GM19468 (cell line): ENCODE results near the gene ALOX15B.
A peak's percentile ranks its signal among the peaks of the same experiment; 100 is the strongest.

Source experiments
- ATAC-seq: cut with Tn5 transposase; IDR thresholded peaks from one replicate; pipeline ENCODE4 v1.9.1; 2021; ENCODE audit warnings: mild to moderate bottlenecking, moderate library complexity, moderate number of reproducible peaks; ENCODE audit not compliant: unreplicated experiment; ENCODE audit errors: extremely low read depth

Gene ALOX15B

DNA sequence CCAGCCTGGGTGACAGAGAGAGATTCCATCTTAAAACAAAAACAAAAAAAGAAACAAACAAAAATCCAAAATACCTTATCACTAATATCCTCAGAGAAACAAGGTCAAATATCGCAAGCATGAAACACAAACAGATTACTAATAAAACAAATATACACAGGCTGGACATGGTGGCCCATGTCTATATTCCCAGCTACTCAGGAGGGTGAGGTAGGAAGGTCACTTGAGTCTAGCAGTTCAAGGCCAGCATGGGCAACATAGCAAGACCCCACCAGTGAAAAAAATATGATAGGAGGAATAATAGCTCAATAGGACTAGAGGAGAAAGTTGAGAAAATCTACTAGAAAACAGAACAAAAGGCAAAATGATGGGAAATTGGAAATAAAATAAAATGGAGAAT, 6.9 kb upstream of the ALOX15B start:
- no peak for ATAC-seq

DNA sequence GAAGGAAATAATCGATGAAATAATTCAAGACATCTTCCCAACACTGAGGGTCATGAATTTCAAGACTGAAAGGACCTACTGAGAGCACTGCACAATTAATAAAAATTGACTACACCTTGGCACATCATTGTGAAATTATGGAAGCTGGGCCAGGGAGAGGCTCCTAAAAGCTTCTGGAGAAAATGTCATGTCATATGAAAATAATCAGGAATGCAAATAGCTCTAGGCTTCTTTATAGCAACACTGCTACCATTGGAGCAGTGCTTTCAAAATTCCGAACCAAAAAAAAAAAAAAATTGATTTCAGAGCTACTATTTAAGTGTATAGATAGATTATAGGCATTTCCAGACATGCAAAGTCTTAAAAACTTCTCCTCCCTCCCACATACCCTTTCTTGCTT, 6.4 kb upstream of the ALOX15B start:
- no peak for ATAC-seq

DNA sequence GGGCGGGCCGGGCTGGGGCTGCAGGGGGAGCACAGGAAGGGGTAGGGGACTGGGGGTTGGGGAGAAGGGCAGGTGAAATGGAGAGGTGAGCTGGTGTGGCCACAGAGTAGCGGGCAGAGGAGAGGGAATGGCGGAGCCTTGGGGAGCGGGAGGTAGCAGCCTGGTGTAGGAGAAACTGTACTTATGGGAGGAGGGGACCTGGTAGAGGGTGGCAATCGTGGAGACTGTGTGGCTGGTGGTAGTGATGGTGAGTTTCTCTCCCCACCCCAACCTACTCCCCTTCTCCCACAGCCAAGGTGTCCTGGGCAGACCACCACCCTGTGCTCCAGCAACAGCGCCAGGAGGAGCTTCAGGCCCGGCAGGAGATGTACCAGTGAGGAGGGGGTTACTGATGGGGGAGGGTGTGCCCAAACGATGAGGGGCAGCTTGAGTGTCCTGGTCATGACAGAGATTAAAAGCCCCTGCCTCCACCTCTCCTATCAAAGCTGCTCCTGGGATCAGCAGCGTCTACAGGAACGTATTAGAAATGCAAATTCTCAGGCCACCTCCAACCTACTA, 831 bp downstream of the ALOX15B start:
- ATAC-seq, result no peak

DNA sequence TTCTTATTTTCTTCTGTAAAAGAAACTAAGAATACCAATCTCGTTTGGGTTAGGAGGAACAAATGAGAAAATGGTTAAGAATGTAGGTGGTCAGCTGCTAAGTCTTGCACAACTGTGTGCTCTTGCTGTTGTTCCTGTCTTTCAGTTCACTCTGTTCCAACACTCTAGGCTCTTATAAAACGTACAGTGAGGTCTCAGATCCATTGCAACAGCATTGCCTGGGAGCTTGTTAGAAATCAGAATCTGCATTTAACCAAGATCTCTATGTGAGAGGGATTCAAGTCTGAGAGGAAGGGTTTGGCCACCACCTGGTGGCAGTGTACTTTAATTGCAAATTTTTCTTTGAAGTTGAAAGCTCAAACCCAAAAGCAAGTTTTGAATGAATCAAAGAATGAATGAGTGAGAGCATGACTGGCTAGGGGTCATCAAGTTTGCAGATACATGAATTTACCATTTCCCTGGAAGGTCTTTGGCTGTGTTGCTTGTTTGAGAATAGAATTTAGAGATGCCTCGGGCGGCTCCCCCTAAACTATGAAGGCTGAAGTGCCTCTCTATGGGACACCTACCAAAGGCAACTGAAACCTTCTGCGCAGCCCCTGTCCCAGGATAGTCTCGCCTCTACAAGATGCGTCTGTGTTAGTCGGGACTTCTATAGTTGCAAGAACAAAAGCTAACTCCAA, 2.5 kb downstream of the ALOX15B start:
- no peak for ATAC-seq

DNA sequence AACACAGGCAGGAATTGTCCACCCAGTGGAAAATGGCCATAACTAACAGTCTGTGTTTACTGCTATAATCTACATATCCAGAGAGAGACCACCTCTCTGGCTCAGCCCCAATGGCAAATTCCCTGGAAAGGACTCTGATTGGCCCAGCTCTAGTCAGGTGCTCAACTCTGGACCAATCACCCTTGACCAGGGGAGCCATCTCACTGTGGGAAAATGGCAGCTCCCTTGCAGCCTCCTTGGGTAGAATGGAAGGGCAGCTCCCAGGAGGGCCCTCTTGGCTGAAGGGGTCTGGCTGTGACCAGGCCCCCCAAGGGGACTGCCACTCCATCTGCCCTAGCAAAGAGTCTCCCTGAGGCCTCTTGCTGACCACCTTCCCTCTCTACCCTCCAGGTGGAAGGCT, 3.1 kb downstream of the ALOX15B start:
- ATAC-seq, result no peak

DNA sequence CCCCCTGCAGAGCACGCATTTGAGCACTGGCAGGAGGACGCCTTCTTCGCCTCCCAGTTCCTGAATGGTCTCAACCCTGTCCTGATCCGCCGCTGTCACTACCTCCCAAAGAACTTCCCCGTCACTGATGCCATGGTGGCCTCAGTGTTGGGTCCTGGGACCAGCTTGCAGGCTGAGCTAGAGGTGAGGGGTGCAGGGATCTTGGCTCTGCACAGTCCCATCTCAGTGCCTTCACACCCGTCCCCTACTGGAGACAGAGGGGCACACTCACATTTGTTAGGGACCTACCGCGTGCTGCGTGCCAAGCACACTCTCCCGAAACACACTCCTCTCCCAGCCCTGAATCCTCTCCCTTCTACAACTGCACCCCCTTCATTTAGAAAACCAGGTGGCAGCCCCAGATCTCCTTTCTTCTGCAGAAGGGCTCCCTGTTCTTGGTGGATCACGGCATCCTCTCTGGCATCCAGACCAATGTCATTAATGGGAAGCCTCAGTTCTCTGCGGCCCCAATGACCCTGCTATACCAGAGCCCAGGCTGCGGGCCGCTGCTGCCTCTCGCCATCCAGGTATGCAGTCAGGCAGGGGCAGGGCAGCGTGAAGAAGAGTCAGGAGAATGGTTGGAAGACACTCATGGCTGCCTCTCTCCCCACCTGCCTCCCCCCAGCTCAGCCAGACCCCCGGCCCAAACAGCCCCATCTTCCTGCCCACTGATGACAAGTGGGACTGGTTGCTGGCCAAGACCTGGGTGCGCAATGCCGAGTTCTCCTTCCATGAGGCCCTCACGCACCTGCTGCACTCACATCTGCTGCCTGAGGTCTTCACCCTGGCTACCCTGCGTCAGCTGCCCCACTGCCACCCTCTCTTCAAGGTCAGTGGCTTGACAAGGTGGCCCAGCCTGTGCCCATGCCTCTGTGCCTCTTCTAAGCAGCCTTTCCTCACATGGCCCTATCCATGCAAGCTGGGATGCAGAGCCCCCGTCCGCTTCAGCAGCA, 6.3 kb downstream of the ALOX15B start:
- ATAC-seq, result no peak

DNA sequence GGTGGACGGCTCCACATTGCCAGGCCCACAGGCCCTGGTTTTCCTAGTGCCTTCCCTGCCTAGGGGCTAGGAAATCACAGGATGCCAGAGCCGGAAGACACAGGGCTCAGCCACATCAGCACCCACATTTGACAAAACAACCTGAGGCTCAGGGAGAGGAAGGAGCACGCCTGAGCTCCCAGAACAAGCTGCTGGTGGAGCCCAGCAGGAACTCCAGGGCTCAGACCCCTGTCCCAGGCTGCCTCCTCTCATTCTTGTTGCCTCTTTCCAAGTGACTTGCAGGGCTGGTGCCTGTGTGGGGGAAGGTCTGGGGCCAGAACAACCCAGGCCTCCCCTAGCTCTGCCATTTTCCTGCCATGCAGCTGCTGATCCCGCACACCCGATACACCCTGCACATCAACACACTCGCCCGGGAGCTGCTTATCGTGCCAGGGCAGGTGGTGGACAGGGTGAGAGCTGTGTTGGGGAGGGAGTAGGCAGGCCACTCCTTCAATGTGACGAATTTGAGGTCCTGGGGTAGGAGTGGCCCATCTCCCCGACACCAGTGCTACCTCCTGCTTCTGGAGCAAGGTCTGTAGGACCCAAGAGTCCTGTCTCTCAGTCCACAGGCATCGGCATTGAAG, 7.6 kb downstream of the ALOX15B start:
- no peak for ATAC-seq

DNA sequence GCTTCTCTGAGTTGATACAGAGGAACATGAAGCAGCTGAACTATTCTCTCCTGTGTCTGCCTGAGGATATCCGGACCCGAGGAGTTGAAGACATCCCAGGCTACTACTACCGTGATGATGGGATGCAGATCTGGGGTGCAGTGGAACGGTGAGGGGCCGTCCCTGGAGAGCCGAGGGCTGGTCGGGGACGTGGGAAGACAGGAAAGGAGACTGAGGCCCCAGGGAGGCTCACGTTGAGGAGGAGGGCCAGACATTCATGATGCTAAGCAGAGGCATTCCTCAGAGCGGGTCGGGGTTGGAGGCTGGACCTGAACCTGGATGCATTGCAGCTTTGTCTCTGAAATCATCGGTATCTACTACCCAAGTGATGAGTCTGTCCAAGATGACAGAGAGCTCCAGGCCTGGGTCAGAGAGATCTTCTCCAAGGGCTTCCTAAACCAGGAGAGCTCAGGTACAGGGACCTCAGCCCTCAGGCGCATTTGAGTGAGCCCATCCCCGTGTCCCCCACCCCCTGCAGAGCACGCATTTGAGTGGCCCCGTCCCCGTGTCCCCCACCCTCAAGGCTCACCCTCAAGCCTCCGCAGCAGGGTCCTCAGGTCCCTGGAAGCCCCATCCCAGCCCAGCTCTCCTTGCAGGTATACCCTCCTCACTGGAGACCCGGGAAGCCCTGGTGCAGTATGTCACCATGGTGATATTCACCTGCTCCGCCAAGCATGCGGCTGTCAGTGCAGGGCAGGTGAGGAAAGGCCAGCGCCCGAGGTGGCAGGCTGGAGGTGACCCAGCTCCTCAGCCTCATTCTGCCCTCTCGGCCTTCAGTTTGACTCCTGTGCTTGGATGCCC, 8.3 kb downstream of the ALOX15B start:
- no peak for ATAC-seq

DNA sequence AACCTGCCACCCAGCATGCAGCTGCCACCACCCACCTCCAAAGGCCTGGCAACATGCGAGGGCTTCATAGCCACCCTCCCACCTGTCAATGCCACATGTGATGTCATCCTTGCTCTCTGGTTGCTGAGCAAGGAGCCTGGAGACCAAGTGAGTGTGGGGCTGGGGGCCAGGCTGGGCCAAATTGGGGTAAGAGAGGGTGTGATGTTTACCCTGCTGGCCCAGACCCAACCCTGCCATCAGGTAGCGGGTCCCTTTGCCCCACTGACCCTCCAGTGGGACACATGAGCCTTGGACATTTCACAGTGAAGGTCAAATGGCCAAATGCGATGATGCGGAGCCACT, 8.9 kb downstream of the ALOX15B start:
- ATAC-seq, result no peak

DNA sequence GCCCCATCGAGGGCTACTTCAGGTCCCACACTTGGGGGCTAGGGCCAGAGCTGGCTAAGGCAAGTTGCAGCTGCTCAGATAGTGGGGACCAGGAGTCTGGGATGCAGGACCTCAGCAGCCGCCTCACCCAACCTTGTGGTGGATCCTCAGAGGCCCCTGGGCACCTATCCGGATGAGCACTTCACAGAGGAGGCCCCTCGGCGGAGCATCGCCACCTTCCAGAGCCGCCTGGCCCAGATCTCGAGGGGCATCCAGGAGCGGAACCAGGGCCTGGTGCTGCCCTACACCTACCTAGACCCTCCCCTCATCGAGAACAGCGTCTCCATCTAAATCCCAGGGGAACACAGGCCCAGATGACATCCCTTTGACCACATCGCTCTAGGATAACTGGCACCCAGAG, 9.4 kb downstream of the ALOX15B start:
- no peak for ATAC-seq

DNA sequence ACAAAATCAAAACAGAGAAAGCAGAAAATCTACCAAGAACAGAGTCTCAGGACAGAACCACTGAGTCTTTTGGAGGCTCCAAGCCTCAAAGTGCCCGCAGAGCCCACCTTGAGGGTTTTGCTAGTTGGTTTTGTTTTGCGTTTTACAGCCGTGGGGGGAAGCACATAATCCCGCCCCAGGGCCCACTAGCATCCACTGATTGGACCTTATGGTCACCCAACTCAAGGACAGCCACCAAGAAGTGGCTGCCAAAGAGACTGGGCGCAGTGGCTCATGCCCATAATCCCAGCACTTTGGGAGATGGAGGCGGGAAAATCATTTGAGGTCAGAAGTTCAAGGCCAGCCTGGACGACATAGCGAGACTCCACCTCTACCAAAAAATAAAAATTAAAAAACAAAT, 9.9 kb downstream of the ALOX15B start:
- no peak for ATAC-seq

DNA sequence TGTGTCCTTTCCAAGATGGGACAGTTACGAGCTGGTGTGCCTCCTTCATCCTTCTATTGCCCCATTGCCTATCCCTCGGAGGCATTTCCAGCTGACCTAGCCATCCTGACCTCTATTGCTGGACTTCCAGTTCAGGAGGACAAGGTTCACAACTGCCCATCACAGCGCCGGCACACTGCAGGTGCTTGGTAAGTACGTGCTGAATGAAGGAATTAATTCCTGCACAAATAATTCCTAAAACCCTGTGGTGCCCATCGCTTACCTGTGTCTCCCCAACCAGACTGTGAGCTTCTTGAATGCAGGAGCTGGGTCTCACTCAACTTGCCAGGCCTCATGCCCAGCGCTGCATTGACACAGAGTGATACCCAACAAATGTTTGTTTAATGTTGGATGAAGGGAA, 13.0 kb downstream of the ALOX15B start:
- ATAC-seq, result no peak

DNA sequence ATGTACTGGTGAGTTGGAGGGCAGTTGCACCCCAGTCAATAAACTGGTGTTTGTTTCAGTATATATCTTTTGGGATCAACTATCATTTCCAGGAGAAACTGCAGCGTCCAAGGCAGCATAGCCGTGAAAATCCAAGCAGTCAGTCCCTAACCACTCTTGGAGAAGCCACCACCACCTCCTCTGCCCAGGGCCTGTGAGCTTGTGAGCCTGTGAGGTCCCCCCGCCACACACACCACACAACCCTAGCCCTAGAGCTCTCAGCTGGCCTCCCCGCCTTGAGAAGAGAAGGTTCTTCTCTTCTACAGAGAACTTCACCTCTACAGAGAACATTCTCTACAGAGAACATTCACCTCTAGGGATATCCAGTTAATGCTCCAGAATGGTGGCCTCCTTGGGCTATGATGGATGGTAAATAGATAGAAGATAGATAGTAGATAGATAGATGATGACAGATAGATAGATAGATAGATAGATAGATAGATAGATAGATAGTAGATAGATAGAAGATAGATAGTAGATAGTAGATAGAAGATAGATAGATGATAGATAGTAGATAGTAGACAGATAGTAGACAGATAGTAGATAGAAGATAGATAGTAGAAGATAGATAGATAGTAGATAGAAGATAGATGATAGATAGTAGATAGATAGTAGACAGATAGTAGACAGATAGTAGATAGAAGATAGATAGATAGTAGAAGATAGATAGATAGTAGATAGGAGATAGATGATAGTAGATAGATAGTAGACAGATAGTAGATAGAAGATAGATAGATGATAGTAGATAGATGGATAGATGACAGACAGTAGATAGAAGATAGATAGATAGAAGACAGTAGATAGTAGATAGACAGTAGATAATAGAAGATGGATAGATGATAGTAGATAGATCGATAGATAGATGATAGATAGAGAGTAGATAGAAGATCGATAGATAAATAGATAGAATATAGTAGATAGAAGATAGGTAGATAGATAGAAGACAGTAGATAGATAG, 13.7 kb downstream of the ALOX15B start:
- ATAC-seq, result no peak

DNA sequence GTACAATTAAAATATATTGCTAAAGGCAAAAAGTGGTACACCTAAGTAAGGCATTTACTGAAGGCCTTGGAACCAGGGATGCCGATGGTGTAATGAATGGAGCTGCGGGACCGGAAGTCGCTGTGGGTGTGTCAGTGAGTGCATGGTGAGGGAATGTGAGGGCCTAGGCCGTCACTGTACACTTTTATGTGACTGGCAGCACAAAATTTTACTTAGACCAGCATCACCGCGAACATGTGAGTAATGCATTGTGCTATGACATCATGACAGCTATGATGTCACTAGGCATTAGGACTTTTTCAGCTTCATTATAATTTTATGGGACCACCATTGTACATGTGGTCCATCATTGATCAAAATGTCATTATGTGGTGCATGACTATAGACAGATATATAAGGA, 14.7 kb downstream of the ALOX15B start:
- ATAC-seq, result no peak

DNA sequence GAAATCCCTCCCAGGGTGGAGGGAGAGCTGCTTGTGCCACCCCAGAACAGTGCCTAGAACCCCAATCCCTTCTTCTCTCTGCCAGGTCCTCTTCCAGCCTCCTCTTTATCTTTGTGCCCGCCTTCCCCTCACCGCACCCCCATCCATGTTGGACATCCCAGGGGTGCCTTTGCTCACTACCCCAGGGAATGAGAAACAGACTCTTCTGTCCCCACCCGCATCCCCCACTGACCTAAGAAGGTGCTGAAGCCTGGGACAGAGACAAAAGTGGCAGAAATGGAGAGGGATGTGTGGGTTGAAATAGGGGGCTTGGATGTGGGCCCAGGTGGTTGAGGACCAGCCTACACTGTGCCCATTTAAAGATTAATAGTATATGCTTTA, 17.0 kb downstream of the ALOX15B start:
- no peak for ATAC-seq

DNA sequence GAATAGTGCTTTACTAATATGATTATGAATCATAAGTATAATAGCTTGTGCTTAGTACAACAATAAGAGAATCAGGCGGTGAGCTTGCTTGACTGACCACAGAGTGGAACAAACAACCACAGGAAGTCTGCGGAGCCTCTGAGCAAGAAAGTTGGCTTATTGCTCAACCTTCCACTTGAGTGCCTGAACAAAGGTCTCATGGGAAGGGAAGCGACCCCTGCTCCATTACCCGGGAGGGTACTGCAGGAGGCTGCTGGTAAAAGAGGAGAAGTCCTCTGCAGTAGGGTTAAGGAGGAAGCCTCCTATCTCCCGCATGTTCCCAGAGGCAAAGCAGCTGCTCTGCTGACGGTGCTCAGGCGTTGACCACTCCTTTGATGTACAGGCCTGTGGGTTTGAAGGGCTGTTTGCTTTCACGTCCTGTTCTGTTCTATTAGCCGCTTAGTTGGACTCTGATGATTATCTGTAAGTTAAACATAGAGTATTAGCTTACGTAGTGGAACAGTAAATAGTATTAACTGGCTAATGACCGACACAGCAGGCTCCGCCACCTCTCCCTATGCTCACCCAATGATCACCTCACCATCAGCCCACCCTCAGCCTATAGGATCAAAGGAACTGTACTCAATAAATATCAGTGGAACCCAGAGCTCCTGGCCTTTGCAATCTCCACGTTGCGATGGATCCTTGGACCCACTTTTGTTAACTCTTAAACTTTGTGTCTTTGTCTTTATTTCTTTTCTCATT, 17.5 kb downstream of the ALOX15B start:
- peak; percentile 50 for ATAC-seq

DNA sequence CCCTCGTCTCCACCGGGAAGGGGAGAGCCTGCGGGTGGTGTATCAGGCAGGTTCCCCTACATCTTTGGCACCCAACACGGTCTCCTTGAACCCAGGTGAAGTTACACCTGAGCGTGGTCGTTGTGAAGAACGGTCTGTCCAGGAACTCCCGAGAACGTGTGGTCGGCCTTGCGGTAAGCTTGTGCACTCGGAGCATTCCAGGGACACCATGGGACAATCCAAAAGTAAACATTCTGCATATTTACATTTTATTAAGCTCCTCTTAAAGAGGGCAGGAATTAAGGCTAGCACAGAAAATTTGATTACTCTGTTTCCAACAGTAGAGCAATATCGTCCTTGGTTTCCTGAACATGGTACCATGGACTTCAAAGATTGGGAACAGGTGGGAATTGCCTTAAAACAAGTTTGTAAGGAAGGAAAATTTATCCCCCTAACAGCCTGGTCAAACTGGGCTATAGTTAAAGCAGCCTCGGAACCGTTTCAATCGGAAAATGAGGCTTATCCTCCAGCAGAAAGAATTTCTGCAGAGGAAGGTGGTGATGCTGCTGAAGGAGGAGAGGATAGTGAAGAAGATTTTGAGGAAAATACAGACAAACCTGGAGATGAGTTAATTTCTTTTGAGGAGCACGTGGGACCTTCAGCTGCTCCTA, 18.2 kb downstream of the ALOX15B start:
- no peak for ATAC-seq

DNA sequence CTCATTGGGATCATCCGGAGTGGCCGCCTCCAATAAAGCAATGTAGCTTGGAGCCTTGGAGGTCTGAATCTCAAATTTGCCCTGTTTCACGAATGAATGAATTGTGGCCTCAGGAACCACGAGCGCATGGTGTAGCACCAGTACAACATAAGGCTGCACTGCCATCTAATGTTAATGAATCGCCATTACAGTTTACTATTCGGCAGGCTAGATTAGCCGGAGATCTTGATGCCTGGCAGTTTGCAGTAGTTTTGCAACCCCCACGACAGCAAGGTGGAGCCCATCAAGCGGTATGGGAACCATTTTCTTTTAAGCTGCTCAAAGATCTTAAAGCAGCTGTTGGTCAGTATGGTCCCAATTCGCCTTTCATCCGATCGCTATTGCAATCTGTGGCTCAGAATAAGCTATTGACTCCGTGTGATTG, 18.8 kb downstream of the ALOX15B start:
- ATAC-seq, result no peak
